GM18517 (cell line): ENCODE data around the gene WIPF1.

ENCODE experiments used
- ATAC-seq: cut with Tn5 transposase; IDR thresholded peaks from one replicate; pipeline ENCODE4 v1.9.1; 2021; ENCODE audit warnings: mild to moderate bottlenecking, moderate library complexity; ENCODE audit not compliant: unreplicated experiment

The WIPF1 gene

DNA sequence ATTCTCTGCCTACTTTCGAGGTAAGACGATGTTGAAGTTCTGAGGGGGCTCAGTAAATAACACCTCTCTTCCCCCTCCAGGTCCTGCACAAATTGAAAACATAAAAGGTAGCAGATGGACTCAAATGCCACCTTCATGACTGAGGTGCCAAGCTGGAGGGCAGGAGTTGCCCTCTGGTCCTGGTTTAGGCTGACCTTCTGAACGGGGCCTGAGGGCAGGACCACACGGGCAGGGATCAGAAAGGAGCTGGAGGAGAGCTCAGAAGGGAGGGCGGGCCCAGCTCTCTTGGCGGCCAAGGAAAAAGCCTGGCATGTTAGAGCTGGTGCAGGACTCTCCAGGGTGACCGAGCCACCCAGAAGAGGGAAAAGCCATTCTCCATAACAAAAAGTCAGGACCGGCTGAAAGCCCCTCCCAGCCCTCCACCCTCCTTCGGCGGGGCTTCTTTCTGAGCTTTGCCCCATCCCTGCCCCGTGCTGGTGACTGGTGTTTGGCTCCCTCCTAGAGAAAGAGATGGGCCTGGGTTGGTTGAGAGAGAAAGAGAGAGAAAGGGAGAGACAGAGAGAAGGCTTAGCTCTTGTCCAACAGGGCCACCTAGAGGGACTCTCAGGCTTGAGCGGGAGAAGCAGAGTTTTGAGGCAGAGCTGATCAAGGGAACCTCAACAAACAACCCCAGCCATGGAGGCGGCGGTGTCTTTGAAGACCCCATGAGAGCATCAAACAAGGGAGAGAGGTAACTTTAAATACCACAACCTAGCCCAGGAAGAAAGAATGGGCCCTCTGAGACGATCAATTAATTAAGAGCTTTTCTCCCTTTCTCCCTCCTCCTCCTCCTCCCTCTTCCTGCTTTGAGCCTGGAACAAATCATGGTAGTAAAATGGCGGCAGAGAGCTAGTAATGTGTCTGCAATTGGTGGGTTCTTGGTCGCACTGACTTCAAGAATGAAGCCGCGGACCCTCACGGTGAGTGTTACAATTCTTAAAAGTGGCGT lies 50.8 kb downstream of the WIPF1 start:
- ATAC-seq = no peak

DNA sequence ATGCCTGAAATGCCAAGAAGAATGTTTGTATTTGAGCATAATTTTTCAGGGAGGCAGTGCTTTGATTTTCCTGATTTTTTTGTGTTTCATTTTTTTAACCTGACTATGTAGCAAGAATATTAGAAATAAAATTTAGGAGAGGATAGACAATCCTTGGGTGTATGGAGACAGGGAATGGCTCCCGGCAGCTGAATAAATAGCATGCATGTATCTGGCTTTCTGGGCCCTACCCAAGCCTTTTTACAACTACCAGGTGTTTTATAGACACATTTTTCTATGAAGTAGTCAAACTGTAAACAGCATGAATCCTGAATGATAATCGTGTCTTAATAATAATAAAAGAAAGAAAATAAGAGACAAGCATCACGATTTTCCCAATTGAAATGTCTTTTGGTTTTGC lies 52.4 kb downstream of the WIPF1 start:
- ATAC-seq = no peak

DNA sequence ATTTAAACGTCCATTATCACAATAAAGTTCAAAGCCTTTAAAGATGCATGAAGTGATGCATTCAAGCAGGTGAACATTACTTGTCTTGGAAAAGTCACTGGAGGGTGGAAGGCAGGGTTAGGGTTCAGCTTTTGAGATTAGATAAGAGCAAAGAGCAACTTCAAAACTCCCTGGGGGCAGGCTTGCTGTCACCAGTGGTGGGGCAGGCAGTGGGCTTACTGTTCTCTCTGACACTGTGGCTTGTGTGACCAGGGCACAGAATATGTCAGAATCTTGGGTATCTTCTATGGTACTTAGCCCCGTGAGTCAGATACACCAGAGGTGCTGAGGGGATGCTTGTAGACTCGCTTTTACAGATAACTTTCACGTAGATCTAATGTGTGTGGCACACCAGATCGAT lies 52.8 kb downstream of the WIPF1 start:
- no peak for ATAC-seq

DNA sequence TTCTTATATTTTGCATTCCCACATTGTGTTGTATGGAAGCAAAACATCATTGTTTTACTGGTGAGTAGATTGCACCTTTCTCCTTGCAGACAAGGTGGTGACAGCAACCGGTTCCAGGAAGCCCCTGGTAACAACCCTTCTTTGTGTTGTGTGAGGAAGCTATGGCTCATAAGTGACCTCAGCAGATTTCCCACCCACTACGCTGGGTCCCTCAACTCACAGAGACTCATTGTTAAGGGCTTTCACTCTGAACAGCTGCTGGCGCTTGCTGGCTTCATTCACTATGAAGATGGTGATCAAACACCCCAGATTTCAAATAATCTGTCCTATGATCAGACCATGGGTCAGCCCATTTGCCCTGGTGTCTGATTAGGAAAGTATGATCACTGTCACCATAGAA lies 53.4 kb downstream of the WIPF1 start:
- ATAC-seq = no peak

DNA sequence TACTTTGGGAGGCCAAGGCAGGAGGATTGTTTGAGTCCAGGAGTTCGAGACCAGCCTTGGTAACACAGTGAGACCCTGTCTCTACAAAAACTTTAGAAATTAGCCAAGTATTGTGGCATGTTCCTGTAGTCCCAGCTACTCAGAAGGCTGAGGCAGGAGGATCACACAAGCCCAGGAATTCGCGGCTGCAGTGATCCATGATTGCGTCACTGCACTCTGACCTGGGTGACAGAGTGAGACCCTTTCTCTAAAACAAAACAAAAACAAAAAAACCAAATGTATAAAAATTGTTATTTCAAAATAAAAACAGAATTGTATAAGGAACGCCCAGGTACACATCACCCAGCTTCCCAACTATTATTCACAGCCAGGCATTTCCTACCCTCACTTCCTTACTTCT lies 56.7 kb downstream of the WIPF1 start:
- ATAC-seq = no peak

DNA sequence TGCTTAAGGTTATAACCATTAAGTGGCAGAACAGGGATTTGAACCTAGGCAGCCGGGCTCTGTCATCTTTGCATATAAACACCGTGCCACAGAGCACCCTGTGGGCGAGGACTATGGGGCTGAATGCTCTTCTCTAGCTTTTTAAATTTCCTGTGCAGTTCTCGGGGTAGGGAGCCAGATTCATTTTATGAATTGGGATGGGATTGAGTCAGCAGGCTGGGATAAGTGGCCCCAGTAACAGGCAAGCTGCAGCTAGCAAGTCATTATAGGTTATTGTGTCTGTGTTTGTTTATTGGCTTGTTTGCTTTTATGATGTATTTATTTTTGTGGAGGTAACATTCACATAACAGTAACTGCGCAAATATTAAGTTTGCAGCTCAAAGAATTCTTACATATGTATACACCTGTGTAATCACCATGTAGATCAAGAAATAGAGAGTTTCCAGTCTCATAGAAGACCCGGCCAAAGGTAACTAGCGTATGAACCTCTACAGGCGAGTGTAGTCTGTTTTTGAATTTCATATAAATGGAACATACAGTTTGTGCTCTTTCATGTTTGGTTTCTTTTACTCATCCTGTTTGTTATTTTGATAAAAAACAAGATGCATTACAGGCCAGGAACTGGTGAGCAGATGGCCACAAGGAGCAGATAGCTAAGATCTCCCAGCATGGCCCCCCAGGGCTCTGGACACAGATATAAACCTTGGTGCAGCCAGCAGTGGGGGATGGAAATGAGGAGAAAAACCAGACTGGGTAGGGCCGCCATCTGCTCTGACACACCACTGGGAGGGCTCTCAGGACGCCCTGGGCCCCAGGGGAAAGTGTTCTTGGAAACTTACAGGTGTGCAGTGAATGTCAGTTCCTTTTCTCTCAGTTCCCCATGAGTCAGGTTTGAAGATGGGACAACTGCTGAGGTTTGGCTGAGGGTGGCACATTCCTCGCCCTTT lies 61.6 kb downstream of the WIPF1 start:
- no peak for ATAC-seq

DNA sequence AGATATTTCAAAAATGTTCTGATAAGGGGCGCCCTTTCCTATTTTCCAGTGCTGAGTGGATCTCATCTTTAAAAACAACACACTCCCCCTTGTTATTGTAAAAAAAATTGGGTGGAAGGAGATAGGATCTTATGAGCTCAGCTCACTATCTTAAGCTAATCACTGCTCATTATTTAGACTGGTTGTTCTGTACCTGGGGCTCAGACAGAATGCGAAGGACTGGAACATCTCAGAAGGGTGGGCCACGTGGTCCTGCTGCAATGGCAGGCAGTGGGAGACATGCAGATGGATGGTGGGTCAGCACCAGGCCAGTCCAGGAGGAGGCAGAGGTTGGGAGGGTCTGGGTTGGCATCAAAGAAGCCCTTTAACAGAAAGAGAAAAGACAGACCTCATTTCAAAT lies 62.5 kb downstream of the WIPF1 start:
- no peak for ATAC-seq

DNA sequence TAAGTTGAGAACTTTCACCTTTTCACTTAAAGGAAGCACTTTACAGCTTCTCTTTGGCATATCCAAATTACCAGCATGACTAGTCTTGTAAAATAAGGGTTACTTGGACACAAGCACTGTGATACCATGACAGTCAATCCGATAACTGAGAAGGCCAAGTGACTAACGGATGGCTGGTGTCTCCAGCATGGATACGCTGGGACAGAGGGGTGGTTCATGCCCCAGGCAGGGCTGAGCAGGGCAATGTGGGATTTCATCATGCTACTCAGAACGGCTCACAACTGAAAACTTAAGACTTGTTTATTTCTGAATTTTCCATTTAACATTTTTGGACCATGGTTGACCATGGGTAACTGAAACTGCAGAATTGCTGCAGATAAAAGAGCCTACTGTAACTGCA lies 67.7 kb downstream of the WIPF1 start:
- ATAC-seq = no peak

DNA sequence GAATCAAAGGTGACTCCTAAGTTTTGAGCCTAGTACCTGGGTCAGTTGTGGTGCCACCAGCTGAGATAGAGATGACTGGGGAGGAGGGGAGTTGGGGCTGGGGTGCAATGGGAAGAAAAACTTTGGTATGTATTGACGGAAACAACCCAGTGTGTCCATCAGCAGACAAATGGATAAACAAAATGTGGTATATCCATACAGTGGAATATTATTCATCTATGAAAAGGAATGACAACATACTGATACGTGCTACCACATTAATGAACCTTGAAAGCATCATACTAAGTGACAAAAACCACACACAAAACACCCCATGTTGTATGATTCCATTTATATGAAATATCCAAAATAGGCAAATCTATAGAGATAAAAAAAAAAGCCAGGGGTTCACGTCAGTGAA lies 69.6 kb downstream of the WIPF1 start:
- ATAC-seq = no peak

DNA sequence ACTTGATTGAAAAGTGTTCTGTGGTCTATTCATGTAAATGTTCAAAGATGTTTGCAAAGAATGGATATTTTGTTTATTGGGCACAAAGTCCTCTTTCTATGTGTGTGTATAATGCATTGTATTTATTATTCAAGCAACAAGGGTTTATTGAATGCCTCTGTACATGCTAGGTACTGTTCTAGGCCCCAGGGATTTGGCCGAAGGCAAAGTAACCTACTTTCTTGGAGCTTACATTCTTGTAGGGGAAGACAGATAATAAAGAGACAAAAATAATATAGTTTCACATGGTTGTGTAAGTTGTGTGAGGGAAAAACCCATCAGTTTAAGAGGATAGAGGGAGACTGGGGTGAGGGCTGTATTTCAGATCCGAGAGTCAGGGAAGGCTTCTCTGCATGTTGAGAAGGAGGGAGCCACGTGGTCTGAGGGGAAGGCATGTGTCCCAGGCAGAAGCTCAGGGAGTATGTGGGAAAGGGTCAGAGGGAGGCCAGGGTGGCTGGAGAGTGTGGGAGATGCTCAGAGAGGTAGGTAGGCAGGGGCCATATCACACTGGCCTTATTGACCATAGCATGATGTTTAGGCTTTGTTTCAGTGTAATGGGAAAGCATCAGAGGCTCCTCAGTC lies 70.4 kb downstream of the WIPF1 start:
- no peak for ATAC-seq

DNA sequence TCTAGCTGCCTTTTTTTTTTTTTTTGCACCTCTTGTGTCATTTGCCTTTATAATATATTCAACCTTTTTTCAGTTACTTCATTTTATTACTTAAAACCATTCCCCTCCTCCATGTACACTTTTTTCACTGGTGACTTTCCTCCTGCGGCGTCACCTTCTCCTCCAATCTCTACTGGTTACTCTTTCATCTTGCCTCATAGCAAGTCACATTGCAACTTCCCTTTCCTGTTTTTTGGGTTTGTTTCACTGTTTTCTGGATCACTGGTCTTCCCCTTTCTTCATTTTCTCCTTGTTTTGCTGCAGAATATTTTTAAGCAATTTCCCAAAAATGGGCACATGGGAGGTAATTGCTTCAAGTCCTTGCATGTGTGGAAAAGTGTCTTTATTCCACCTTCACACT lies 73.1 kb downstream of the WIPF1 start:
- ATAC-seq = no peak

DNA sequence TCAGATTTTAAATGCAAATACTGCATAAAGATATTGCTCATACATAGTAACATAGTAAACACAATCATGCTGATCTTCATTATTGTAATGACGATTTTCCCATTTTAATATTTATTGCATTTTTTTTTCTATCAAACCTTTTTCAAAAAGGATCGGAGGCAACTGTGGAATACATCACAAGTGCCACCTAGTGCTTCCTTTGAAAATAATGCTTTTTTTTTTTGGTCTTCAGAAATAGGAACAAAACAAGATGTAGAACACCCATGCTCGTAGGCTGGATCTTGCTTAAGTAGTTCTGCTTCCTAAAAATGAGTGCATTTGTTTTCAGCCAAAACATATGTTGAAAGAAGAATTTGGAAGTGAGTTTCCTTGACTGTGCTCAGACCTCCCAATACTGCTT lies 75.1 kb downstream of the WIPF1 start:
- ATAC-seq = no peak

DNA sequence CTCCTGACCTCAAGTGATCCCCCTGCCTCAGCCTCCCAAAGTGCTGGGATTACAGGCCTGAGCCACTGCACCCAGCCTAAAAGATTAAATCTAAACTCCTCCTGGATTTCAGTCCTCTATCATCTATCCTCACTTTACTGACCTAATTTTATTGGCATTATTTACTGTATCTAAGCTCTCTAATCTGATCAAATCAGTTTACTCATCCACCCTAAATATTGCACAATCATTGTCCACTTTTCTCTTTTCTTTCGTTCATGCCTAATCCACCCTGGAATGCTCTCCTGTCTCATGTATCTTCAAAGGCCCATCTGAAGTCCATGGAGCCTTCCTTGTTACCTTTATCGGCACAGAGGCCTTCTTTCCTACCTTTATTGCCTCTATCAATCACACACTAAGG lies 79.2 kb downstream of the WIPF1 start:
- ATAC-seq = no peak

DNA sequence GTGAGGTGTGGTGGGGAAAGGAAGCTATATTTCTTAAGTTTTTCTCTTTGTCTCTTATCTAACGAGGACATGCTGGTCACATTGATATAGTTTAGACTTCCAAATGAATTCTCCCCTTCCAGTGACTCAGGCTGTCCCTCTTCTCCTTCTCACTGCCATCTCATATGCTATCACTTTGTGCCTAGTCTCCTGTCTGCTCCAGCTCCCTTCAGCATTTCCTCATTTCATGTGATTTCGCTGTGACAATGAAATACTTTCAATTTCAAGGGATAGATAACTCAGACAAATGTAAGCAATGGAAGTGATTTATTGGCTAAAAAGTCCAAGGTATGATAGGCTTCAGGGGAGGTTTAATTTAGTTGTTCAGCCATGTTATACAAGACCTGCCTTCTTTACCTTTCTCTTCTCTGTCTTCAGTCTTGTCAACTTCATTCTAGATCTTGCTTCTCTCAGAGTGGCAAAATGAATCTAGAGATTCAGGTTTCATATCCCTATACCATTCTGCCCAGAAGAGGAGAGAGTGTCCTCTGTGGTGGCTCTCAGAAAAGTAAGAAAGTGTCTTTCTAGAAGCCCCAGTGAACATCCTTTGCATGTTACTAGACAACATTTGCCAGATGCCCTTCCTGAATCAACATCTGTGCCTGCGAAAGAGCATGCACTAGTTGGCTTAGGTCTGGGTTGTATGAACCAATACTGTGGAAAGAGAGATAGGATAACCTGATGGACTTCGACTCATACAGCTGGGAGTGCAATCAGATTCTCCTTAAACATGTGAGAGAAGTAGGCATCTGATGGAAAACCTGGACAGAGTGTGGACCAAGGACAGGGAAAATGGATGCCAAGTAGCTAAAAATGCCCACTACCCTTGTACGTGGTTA lies 80.9 kb downstream of the WIPF1 start:
- ATAC-seq = no peak

DNA sequence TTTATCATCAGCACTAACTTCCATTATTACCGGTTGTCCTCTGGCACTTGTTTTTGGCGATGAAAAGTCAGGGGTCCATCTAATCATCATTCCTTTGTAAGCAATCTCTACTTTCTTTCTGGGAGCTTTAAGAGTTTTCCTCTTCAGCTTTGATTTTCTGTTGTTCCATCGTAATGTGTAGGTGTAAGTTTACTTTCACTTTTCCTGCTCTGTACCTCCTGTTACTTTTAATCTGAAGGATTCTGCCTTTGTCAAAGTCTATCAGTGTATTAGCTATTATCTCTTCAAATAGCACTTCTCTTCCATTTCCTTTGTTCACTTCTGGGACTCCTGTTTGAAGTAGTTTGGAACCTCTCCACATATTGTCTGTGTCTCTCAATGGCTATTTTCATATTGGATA lies 85.3 kb downstream of the WIPF1 start:
- ATAC-seq = no peak

DNA sequence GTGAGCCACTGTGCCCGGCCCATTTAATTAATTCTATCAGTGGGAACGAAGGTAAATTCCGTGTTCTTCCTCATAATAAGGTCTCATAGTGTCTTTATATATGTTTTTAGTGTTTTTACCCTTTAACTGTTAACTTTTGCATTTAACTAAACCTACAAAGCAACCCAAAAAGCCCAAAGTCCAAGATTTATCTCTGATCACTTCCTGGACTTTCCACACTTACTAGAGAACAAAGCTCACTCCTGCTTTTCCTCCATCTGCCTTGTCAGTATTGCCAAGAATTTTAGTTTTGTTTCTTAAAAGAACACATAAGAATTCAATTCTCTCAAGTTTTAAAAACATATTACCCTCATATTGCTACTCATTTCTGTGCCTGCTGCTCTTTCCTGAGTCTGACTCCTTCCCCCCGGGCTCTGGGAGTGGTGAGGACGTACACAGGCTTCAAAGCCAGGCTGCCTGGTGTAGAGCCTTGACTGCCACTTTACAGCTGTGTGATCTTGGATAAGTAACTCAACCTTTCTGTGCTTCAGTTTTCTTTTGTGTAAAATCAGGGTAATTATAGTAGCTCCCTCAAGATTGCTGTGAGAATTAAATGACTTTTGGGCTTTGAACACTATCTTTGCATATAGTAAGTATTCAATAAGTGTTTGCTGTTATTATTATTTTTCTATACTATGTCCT lies 85.9 kb downstream of the WIPF1 start:
- no peak for ATAC-seq

DNA sequence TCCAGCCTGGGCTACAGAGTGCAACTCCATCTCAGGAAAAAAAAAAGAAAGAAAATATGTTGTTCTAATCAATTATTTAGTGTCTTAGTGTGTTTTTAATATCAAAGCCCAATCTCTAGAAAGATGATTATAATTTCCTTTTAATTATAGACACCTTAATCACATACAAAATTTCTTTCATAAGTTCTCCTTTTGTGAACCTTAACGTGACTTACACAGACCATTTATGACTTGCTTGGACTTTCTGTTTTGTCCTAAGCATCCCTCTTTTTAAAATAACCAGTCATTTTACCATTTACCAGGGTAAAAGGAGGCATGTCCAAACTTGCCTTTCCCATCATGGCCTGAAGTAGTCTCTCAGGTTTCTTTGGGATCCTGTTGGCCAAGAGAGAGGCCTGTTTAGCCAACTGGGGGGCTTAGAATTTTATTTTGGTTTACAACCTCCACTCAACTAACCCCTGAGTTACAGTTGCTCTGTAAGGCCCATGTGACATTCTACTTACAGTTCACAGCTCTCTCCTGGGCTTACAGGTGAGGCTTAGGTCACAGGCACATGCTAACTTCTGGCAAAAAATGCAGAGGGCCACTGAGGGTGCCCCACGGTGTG lies 86.9 kb downstream of the WIPF1 start:
- ATAC-seq = no peak
